Measurements from ENCODE around the gene PCID2. TPM values are rescaled to one million over a fixed set of nuclear protein-coding genes. Genes with fewer than 3 reads are reported as not detected.

The PCID2 gene
- total RNA-seq, 2 experiments from 2014 or later, result 65.6 TPM

Other genes starting within 250 kb of the PCID2 start
- gene MCF2L, start 239.5 kb downstream of the PCID2 start, total RNA-seq, result 10 to 100 TPM in 1 of 2 experiments, 1 to 10 TPM in 1; 9.3 to 10.7 TPM
- under 1 TPM; 0.49 to 0.94 TPM for gene F7, start 102.9 kb downstream of the PCID2 start, total RNA-seq
- not detected for gene F10, start 85.9 kb downstream of the PCID2 start, total RNA-seq
- under 1 TPM in 1 of 2 experiments, not detected in 1; 0.14 TPM for gene PROZ, start 50.0 kb downstream of the PCID2 start, total RNA-seq
- gene CUL4A, start 944 bp upstream of the PCID2 start, total RNA-seq, result 10 to 100 TPM; 87.7 to 88.9 TPM
- 10 to 100 TPM; 58.4 to 61.2 TPM for gene LAMP1, start 88.6 kb upstream of the PCID2 start, total RNA-seq
- not detected for gene GRTP1, start 155.5 kb upstream of the PCID2 start, total RNA-seq
- under 1 TPM; 0.44 to 0.56 TPM for gene ADPRHL1, start 244.8 kb upstream of the PCID2 start, total RNA-seq